Hematopoietic multipotent progenitor cell treated with erythropoietin and hydrocortisone succinate and interleukin-3 and kit ligand, for 8 days (in vitro differentiated cells): ENCODE measurements around the gene LSP1.
A peak's percentile ranks its signal among the peaks of the same experiment; 100 is the strongest.

Source experiments
- DNase-seq: peaks from one replicate; pipeline ENCODE4 v3.0.0-alpha.2; 2015

Gene LSP1

GRCh38 chr11:1893581-1894359, 40.9 kb downstream of the LSP1 start:
- DNase-seq, result no peak

DNA sequence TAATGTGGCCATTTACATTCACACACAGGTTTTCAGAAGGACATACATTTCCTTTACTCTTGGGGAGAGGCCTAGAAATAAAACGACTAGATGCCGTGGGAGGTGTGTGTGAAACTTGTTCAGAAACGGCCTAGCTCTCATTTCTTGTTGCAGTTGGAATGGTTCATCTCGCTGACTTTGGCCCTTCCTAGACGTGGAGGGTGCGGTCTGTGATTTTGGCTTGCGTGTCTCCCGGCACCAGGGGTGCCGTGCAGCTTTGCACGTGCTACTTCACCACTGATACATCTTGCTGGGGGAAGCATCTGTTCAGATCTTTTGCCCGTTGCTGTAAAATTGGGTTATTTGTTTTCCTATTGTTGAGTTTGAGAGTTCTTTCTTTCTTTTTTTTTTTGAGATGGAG, 41.9 kb downstream of the LSP1 start:
- no peak for DNase-seq

- DNase-seq, result no peak
These were observed 43.6 kb downstream of the LSP1 start for GRCh38 chr11:1896468-1896867.

- DNase-seq, result peak; percentile 31
These were observed 44.0 kb downstream of the LSP1 start for GRCh38 chr11:1896923-1897322.

DNA sequence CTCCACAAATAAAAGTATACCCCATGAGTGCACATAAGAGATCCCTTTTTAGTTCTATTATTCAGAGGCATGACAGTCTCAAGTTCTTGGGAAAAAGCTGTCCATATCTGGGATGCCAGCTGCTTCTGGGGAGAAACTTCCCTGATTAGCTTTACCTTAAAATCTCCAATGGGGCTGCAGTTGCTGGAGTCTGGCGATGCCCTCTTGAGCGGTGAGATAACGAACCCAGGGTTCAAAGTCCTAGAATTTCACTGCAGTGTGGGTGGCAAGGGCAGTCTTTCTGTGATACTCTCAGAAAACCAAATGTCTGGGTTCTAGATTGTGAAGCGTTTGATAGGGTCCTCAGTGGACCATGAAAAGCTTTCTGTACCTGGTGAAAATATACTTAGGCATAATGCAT, 46.2 kb downstream of the LSP1 start:
- DNase-seq, result peak; percentile 71

DNA sequence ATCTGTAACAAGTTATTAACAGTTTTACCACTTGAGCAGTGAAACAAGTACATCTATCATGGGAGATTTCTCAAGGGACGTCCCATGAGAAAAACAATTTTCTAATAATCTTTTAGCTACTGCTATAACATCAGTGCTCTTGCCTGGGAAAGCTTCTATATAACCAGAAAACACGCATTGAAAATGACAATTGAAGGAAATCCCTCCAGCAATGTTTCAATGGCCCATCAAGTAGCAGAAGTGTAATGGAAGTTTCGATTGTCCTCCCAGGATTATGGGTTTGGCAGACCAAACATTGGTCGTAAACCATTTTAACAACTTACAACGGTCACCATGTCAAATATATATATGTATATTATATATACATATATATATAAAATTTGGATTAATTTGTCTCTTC, 46.8 kb downstream of the LSP1 start:
- no peak for DNase-seq

DNA sequence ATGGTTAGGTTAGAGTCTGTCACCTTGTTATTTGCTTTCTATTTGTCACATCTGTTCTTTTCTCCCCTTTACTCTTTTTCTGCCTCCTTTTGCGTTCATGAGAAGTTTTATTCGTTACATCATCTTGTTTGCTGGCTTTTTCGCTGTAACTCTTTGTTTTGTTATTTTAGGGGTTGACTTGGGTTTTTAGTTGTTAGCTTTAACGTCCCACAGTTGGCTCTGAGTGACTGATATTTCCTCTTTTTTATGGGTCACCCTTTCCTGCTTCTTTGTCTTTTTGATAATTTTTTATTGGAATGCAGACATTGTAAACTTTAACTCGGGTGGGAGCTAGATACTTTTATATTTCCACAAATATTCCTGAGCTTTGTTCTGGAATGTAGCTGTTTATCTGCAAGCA, 53.3 kb downstream of the LSP1 start:
- DNase-seq, result no peak

DNA sequence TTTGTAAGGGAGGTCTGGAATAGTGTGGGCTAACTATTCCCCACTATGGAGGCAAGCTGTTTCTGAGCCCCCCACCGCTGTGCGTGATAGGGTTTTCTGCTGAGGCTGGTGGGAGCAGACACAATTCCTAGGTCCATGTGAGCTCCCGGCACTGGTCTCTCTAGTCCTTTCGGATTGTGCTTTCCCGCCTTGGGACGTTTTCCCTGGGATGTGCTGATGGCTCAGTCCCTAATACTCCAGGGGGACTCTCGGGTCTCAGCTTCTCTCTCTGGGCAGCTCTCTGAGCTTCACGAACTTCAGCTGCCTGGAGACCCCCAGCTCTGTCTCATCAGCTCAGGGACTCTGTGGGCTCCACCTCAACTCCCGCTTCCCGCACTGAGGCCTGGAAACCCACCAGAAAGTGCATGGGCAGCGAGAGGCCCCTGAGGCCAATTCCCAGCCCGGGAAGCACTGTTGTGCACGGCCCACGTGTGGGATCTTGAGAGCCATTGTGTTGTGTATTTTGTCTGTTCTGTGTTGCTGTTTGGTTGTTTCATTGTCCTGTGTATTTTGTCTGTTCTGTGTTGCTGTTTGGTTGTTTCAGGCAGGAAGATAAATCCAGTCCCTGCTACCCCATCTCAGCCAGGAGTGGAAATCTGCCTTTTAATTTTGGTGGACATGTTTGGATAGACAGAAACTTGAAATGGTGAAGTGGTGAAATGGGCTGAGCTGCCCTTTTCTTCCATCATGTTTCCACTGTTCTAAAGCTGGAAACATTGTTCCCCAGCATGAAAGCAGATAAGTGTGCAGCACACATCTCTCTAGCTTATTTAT, 53.9 kb downstream of the LSP1 start:
- DNase-seq, result no peak

- DNase-seq, result no peak
These were observed 55.7 kb downstream of the LSP1 start for GRCh38 chr11:1908618-1909017.

- DNase-seq, result no peak
These were observed 56.6 kb downstream of the LSP1 start for GRCh38 chr11:1909524-1909923.

DNA sequence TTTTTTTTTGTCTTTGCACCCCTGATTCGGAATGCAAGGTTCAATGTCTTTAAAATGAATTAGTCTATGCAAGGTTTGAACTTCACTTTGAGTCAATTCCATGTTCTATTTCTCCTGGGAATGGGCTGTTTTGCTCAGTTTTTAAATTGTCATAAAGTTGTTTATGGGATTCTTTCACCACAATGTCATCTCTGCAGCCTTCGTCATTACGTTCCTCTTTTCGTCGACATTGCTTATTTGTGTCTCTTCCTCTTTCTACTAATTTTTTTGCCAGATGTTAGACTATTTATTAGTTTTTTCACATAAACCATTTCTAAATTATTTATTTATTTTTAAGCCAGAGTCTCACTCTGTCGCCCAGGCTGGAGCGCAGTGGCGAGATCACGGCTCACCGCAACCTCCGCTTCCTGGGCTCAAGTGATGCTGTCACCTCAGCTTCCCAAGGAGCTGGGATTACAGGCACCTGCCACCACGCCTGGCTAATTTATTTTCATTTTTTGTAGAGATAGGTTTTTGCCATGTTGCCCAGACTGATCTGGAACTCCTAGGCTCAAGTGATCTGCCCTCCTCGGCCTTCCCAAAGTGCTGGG, 59.5 kb downstream of the LSP1 start:
- no peak for DNase-seq

DNA sequence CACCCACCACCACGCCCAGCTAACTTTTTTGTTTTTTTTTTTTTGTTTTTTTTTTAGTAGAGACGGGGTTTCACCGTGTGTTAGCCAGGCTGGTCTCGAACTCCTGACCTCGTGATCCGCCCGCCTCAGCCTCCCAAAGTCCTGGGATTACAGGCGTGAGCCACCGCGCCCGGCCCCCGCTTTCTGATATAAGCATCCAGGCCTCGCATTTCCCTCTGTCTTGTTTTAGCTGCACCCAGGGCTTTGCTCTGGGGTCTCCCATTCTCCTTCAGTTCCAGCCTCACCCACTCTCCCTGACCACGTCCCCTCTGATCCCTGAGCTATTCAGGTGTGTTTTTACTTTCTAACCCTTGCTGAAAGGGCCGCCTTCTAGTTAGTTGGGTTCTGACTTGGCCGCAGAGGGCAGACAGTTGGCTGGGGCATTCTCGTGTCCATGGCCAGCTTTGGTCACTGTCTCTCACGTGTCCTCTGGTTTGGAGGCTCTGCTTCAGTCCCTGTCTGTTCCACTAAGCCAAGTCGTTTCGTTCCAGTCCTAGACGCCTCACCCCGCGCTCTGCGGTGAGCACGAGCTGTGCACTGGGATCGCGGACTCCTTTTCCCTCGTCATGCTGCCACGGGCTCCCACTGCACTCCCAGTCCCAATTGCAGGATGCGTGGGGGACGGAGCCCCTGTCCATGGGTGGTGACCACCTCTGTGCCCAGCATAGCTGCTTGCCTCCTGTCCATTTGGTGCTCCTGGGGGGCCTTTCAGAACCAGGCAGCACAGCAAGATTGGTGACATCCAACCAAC, 60.6 kb downstream of the LSP1 start:
- DNase-seq, result no peak

- DNase-seq, result no peak
These were observed 62.9 kb downstream of the LSP1 start for GRCh38 chr11:1915795-1916131.

- DNase-seq, result no peak
These were observed 63.5 kb downstream of the LSP1 start for GRCh38 chr11:1916132-1916985.

GRCh38 chr11:1916986-1917522, 64.2 kb downstream of the LSP1 start:
- DNase-seq, result no peak

- DNase-seq, result no peak
These were observed 64.9 kb downstream of the LSP1 start for GRCh38 chr11:1917523-1918435.

- no peak for DNase-seq
These were observed 65.8 kb downstream of the LSP1 start for GRCh38 chr11:1918436-1919315.

GRCh38 chr11:1919391-1920127, 66.7 kb downstream of the LSP1 start, which contains the start of gene TNNT3:
Gene TNNT3 (plus strand): TSS chr11:1919703. CDS start chr11:1922875, 3,172 bp downstream.
- no peak for DNase-seq
